SK-N-SH (cell line): ENCODE measurements around the gene KDM2A.

ENCODE experiments used
- CTCF ChIP-seq: fragments of 200-600 bp; sonication (generic); IDR thresholded peaks from 2 replicates; pipeline ENCODE4 v1.6.1; 2017; ENCODE audit warnings: antibody characterized with exemption, mild to moderate bottlenecking, moderate library complexity
- ELF1 ChIP-seq: IDR thresholded peaks from 2 replicates; pipeline ENCODE4 v1.4.0; 2012
- EP300 ChIP-seq, 2 experiments: IDR thresholded peaks; 2 replicates each; pipeline versions ENCODE4 v1.4.0 to v1.6.1; 2012; ENCODE audit warnings: borderline replicate concordance in 1 of 2, low read depth in 1 of 2, low read length in 1 of 2
- EZH2phosphoT487 ChIP-seq: fragments of 200-600 bp; sonication (generic); IDR thresholded peaks from 2 replicates; pipeline ENCODE4 v1.6.1; 2017; ENCODE audit warnings: low read depth, mixed run types, mild to moderate bottlenecking, antibody characterized with exemption, moderate library complexity, borderline replicate concordance
- GABPA ChIP-seq: IDR thresholded peaks from 2 replicates; pipeline ENCODE4 v1.4.0; 2012; ENCODE audit warnings: low read depth, mild to moderate bottlenecking
- MEF2A ChIP-seq: IDR thresholded peaks from 2 replicates; pipeline ENCODE4 v1.4.0; 2012; ENCODE audit warnings: low read depth, borderline replicate concordance
- MXI1 ChIP-seq: IDR thresholded peaks from 2 replicates; pipeline ENCODE4 v1.6.1; 2012; ENCODE audit warnings: mild to moderate bottlenecking, low read depth, low read length, improper control_type of control experiment
- NRF1 ChIP-seq: IDR thresholded peaks from 2 replicates; pipeline ENCODE4 v1.6.1; 2012; ENCODE audit warnings: low read depth, mild to moderate bottlenecking, low read length
- POLR2AphosphoS5 ChIP-seq: IDR thresholded peaks from 2 replicates; pipeline ENCODE4 v1.6.1; 2012; ENCODE audit warnings: low read depth, low read length
- RAD21 ChIP-seq: IDR thresholded peaks from 2 replicates; pipeline ENCODE4 v1.6.1; 2012; ENCODE audit warnings: mild to moderate bottlenecking, low read length
- RXRA ChIP-seq: IDR thresholded peaks from 2 replicates; pipeline ENCODE4 v1.4.0; 2012; ENCODE audit warnings: low read depth, mild to moderate bottlenecking, borderline replicate concordance
- SMC3 ChIP-seq: IDR thresholded peaks from 2 replicates; pipeline ENCODE4 v1.6.1; 2012; ENCODE audit warnings: low read depth, low read length, improper control_type of control experiment
- USF2 ChIP-seq: fragments of 150-350 bp; IDR thresholded peaks from 2 replicates; pipeline ENCODE4 v1.6.1; 2017; ENCODE audit warnings: antibody characterized with exemption, low read length, low read depth, borderline replicate concordance
- YY1 ChIP-seq: IDR thresholded peaks from 2 replicates; pipeline ENCODE4 v1.4.0; 2012; ENCODE audit warnings: low read depth, mild to moderate bottlenecking

GRCh38 chr11:67271541-67272284, 152.7 kb downstream of the KDM2A start:
- TF ChIP-seq CTCF (no peak), EP300 (IDR thresholded peaks at IDR 0.05; ENCODE audit: borderline replicate concordance in 1 of 2, low read depth in 1 of 2, low read length in 1 of 2) (no peak), MXI1 (no peak), SMC3 (no peak), POLR2AphosphoS5 (no peak), NRF1 (no peak), ELF1 (no peak), MEF2A (no peak), YY1 (no peak), RAD21 (no peak), EZH2phosphoT487 (no peak), RXRA (no peak), USF2 (no peak), GABPA (no peak)
